IPS-20b (cell line): ENCODE measurements around the gene MARK2.

Source experiments
- H3K27ac ChIP-seq: one replicate; pipeline ENCODE4 v1.5.1; 2013; ENCODE audit warnings: low read length
- H3K27me3 ChIP-seq: 2 replicates; pipeline ENCODE4 v1.6.1; 2013; ENCODE audit warnings: mild to moderate bottlenecking, low read length, inconsistent platforms; ENCODE audit not compliant: insufficient read depth
- H3K36me3 ChIP-seq: 2 replicates; pipeline ENCODE4 v1.6.1; 2013; ENCODE audit warnings: low read depth, mild to moderate bottlenecking, inconsistent platforms, low read length, moderate library complexity; ENCODE audit not compliant: insufficient read depth
- H3K4me1 ChIP-seq: 2 replicates; pipeline ENCODE4 v1.6.1; 2013; ENCODE audit warnings: mild to moderate bottlenecking, control low read depth, inconsistent platforms, low read length, moderate library complexity; ENCODE audit not compliant: insufficient read depth
- H3K4me3 ChIP-seq: 2 replicates; pipeline ENCODE4 v1.5.1; 2013; ENCODE audit warnings: mild to moderate bottlenecking, low read length, inconsistent platforms
- H3K9ac ChIP-seq: 2 replicates; pipeline ENCODE4 v1.6.1; 2013; ENCODE audit warnings: low read depth, mild to moderate bottlenecking, inconsistent platforms, low read length, moderate library complexity
- H3K9me3 ChIP-seq: 2 replicates; pipeline ENCODE4 v1.6.1; 2013; ENCODE audit warnings: mild to moderate bottlenecking, low read depth, low read length, inconsistent platforms; ENCODE audit not compliant: insufficient read depth

Gene MARK2

DNA sequence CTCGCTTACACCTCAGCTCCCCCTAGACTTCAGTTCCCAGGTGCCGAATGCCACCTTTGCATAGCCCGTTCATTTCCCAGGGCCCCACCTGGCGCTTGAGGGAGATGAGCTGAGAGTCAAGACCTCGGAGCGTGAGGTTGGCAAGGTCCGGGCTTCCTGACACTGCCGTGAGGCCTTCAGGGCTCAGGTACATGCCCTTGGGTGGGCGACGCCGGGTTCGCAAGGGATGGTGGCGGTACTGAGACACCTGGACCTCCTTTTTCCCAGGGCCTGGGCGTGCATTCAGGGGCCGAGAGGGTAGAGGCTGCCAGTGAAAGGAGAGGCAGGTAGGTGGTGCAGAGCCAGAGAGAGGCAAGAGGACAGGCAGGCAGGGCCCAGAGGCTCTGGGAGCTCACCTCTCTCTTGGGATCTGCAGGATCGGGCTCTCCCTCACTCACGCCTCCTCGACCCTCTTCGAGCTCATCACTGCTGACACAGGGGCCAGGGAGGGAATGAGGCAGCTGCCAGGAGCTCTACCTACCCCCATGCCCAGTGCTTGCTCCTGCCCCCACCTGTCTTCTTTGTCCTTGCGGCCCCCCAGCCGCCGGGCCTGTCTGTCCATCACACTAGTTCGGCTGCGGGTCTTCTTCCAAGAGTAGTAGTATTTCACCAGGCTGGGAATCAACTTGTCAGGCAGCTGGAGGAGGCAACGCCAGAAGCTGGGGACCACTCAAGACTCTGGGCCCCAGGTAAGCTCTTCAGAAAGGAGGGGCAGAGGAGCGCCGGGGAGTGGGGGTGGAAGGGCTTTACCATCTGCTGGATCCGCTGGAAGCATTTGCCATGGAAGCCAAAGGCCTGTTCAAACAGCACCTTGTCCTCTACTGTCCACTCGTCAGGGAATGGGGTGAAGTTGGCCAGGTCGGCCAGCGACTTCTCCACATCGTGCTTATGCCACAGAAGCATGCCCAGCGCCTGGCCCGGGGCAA is 75.2 kb downstream of the MARK2 start:
- no peak overlapping the region for H3K9ac ChIP-seq

DNA sequence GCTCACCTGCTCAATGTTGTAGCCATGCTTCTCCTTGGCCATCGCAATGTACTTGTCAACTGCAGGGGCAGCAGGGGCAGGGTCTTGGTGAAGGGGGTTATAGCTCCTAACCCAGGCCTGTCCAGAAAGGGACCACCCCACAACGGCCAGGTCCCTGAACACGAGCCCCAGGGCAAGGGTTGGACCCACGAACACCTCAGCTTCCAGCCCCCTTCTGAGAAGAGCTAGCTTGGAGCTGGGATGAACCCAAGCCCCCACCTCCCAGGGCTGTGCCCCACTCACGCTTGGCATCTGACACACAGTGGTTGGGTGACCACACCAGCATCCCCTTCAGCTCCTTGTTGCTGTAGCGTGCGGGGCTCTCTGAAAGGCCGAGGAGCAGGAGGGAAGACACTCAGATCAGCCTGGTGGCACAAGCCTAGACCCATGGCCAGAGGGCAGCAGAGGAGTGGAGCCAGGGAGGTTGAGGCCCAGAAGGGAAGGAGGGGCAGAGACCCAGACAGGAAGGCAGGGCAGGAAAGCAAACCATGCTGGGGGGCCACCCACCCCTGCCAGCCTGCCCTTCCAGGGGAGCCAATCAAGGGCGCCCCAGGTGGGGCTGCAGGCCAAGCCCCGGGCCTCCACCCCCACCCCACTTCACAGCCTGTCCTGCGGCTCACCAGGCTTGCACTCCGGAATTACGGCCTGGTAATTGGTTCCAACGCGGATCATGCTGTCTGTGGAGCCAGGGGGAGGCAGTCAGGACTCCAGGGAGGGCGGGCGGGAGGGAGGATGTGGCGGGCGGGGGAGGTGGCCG is 76.2 kb downstream of the MARK2 start:
- Histone ChIP-seq H3K27me3 (no peaks in the 10 kb centered on the region), H3K4me3 (peak overlapping the region; percentile 94), H3K4me1 (peaks cover 25% of the 10 kb centered on the region), H3K36me3 (peaks cover 28% of the 10 kb centered on the region), H3K27ac (no peak overlapping the region), H3K9ac (peak overlapping the region; percentile 59; the same call in 1 of the 2 replicates), H3K9me3 (no peaks in the 10 kb centered on the region)

More for the DNA sequence above, 75.2 kb downstream of the MARK2 start:
- Histone ChIP-seq H3K4me1 (peaks cover 27% of the 10 kb centered on the region), H3K27ac (no peak overlapping the region), H3K27me3 (no peaks in the 10 kb centered on the region), H3K9me3 (no peaks in the 10 kb centered on the region), H3K4me3 (peak overlapping the region; percentile 94; the same call in 1 of the 2 replicates), H3K36me3 (peaks cover 29% of the 10 kb centered on the region)

DNA sequence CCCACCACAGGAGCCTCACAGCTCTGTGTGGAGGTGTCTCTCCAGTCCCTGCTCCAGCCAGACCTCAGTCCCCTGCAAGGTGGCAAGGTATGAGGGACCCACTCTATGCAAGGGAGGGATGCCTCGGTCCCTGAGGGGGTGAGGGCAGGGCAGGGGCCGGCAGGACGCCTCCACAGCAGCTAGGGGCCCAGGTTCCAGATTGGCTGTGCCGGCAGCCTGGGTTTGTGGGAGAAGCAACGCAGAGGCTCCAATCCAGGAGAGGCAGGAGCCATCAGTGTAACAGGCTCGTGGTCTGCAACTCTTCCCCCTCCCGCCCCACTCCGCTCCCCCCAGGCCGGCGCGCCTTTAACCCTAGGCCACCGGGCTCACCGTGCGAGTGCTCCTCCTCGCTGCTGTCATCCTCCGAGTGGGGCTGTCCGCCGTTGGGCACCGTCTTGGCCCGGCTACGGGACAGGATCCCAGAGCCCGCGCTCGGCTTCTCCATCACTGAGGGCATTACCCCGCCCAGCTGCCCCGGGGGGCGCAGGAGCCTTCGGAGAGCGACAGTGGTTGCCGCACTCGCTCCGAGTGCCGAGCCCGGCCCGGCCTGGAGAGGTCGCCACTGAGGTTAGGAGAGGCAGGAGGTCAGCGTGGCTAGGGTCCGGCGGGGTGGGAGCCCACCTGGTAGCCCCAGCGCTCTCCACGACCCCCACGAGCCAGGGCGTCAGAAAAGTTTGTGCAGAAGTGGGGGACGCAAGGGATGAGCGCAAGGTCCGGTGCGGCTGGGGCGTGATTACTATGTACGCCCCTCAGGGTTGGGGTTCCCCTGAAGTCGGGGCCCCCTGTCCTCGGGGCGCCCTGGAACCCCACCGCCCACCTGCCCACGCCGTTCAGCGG is 77.3 kb downstream of the MARK2 start:
- peak overlapping the region; percentile 94 for H3K4me3 ChIP-seq
- no peaks in the 10 kb centered on the region for H3K27me3 ChIP-seq
- H3K27ac ChIP-seq: peak overlapping the region; percentile 49
- no peaks in the 10 kb centered on the region for H3K9me3 ChIP-seq
- H3K4me1 ChIP-seq: peaks cover 23% of the 10 kb centered on the region
- H3K9ac ChIP-seq: peak overlapping the region; percentile 94
- peaks cover 28% of the 10 kb centered on the region for H3K36me3 ChIP-seq

DNA sequence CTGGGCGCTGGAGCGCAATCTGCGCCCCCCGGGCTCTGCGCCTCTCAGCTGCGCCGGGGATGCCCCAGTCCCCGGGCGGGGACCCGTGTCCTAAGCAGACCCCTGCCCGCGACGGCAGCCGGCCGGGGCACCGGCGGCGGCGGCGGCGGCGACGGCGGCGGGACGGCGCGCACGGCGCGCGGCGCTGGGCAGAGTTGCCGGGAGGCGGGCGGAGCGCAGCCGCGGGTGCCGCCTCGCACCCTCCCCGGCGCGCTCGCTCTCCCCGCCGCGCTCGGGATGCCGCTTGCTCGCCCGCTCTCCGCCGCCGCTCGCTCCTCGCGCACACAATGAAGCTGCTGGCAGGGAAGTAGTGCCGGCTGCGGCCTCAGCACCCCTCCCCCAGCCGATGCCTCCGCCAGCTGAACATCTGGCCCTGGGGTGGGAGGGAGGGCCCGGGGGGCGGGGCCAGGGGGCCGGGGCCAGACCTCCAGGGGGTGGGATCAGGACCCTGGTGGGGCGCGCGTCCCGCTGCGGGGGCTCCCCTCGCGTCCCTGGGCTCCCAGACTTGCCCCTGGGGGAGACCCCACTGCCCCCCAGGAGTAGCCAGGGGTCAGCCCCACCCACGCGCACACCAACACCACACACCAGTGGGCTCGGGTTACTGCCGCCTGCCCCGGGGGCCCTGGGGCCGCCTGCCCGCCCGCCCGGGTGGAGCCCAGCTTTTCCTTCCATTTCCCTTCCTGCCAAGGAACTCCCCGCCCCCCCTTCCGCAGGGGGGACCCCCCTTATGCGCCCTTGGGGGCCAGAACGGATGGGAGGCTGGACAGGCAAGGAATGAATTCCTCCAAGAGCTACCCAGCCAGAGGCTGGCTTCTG is 78.2 kb downstream of the MARK2 start, which contains the start of gene RCOR2:
TSS of gene RCOR2 (minus strand) at position 328 of the 855 bp plus-strand sequence. CDS start 708 bp downstream, outside the sequence.
- Histone ChIP-seq H3K4me1 (peaks cover 23% of the 10 kb centered on the region), H3K27me3 (no peaks in the 10 kb centered on the region), H3K4me3 (peak within 1 kb of the TSS; percentile 94), H3K9me3 (no peaks in the 10 kb centered on the region), H3K27ac (peak within 1 kb of the TSS; percentile 100), H3K9ac (peak within 1 kb of the TSS; percentile 94), H3K36me3 (peaks cover 27% of the 10 kb centered on the region)

DNA sequence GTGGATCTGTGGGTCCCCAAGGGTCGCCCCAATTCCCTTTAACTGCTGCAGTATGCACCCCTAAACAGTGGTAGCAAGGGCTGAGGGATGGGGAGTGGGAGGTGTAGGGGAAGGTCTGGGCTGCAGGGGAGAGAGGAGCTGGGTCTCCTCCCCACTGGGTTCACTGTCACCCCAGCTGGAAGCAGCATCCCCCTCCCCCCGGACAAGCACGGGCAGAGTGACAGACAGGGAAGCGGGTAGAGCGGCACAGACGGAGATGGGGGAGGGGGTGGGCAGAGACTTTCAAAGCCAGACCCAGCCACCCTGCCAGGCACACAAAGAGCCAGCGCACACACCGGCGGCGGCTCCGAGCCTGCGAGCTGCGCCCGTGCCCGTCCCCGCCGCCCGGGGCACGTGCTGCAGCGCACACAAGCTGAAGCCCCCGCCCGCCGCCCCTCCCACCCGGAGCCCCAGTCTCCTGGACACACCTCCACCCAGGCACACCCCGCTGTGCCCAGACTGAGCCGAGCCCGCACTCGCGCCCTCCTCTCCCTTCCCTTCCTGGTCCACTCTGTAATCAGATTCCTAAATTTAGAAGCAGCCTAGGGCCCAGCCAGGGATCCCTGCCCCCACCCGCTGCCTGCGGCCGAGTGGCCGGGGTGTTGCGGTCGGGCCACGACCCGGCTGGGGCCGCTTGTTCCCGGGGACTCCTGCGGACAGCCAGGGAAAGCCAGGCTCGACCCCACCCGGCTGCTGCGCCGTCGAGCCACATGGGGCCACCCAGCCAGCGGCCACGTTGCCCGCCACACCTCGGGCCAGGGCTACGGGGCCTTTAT is 79.0 kb downstream of the MARK2 start:
- no peaks in the 10 kb centered on the region for H3K9me3 ChIP-seq
- H3K4me3 ChIP-seq: peak overlapping the region; percentile 74
- H3K27me3 ChIP-seq: no peaks in the 10 kb centered on the region
- H3K9ac ChIP-seq: peak overlapping the region; percentile 93
- peak overlapping the region; percentile 100 for H3K27ac ChIP-seq
- peaks cover 19% of the 10 kb centered on the region for H3K36me3 ChIP-seq
- H3K4me1 ChIP-seq: peaks cover 23% of the 10 kb centered on the region

DNA sequence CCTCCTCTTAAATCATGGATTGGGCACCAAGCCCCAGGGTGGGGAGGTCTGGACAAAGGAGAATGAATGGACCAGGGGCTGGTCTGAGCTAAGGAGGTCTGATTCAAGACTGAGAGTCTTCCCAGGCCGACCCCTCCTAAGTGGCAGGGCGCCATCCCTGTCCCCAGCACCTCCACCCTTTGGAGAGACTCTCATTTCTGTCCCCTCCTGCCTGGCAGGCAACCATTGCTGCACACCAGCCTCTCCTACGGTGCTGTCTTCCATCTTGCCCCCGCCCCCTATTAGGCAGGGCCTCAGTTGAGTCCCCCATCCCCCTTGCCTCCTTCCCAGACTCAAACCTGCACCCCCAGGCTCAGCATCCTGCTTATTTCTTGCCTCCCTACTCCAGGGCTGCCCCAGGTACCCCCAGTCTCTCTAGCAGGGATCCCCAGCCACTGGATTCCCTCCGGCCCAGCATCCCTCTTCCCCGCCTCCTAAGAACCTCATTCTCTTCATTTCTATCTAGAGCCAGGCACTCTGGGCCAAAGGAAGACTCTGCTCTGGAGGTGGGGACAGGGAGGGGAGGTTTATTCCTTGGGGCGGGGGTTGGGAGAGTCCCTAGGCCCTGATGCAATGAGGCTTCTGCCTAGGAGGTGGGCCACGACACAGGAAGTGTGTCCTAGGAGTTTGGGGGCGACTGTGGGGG is 79.7 kb downstream of the MARK2 start:
- no peaks in the 10 kb centered on the region; the same call in 1 of the 2 replicates for H3K27me3 ChIP-seq
- peak overlapping the region; percentile 74 for H3K4me3 ChIP-seq
- H3K9ac ChIP-seq: peak overlapping the region; percentile 93
- peak overlapping the region; percentile 100 for H3K27ac ChIP-seq
- peaks cover 23% of the 10 kb centered on the region for H3K4me1 ChIP-seq
- no peaks in the 10 kb centered on the region for H3K9me3 ChIP-seq
- peaks cover 16% of the 10 kb centered on the region for H3K36me3 ChIP-seq

DNA sequence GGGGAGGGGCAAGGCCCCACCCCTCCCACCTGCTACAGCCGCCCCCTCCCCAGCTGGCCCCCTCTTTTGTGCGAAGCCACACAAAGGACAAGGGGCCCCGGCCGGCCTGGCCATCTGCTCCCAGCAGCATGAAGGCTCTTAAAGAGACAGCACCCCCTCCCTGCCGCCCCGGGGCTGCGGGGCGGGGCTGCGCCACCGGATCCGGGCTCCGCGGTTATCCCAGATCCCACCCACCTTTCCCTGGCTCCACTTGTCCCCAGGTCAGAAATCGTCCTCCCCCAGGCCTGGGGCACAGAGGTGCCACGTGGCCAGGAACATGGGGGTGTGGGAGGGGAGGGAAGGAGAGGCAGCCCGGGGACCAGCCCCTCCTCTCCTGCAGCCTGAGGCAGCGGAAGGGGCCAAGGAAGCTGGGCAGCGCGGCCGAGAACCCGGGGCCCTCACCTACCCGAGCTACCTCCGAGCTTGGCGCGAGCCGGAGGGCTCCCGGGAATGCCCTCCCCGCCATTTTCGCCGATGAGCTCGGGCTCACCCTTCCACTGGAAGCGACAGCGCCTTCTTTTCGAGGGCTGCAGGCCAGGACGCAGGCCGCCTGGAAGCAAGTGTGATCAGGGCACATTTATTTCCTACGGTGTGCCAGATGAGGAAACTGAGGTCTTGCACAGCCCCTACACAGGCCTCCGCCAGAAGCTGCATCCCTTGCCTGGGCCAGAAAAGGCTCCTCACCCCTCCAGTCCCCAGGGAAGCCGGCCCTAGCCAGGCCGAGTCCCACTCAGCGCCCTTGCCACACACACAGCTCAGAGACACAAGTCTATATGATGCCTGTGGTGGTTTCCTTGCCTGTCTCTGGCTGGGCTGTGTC is 80.6 kb downstream of the MARK2 start:
- Histone ChIP-seq H3K27me3 (no peaks in the 10 kb centered on the region; the same call in 1 of the 2 replicates), H3K9ac (peak overlapping the region; percentile 93), H3K36me3 (peaks cover 7% of the 10 kb centered on the region; the same call in 1 of the 2 replicates), H3K4me1 (peaks cover 23% of the 10 kb centered on the region), H3K9me3 (no peaks in the 10 kb centered on the region), H3K27ac (peak overlapping the region; percentile 100), H3K4me3 (peak overlapping the region; percentile 74)

DNA sequence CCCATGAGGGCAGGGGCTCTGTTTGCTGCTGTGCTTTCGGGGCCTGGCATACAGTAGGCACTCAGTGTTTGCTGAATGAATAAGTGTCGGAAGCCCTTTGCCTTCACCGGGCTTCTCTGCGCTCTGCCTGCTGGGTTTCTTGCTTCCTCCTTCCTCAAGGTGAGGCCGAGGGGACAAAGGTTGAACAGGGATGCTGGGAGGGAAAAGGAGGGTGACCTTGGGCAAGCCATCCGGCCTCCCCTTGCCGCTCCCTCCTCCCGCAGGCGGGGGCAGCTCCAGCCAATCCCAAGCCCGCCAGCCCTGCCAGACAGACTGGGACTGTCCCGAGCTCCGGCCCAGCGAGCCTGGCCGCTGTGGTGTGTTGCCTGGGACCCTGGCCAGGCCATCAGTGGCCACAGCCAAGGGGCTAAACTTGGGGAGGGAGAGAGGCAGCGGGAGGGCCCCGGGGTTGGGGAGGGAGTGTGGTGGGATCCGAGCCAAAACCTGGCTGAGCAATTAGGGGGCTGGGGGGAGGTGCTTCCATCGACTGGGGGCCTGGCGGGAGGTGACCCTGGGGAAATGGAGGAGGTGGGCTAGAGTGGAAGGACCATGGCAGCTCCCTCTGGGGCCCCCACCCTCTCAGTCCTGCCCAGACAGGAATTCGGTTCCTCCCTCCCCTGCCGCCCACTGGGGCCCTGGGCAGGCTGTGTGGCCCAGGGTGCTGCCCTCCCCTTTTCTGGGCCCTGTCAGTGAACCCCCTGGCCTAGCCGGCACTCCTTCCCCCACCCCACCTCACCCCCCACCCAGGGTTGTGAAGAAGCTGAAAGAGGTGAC is 81.4 kb downstream of the MARK2 start:
- no peaks in the 10 kb centered on the region; the same call in 1 of the 2 replicates for H3K27me3 ChIP-seq
- no peaks in the 10 kb centered on the region for H3K9me3 ChIP-seq
- peaks cover 18% of the 10 kb centered on the region; the same call in 1 of the 2 replicates for H3K4me1 ChIP-seq
- H3K9ac ChIP-seq: peak overlapping the region; percentile 93
- H3K4me3 ChIP-seq: peak overlapping the region; percentile 74
- no peaks in the 10 kb centered on the region for H3K36me3 ChIP-seq
- peak overlapping the region; percentile 94 for H3K27ac ChIP-seq
